GM04503 (cell line): ENCODE data around the gene ICE2.
"Not testable (repeated sequence)": the region's sequence is repeated elsewhere in the genome, so short reads cannot be mapped to it uniquely, and the experiment has no call there.

Experiments used
- DNase-seq: peaks from one replicate; pipeline ENCODE4 v3.0.0-alpha.2; 2012; ENCODE audit warnings: low read depth

ICE2 gene

GRCh38 chr15:60410350-60410749 lies 68.6 kb downstream of the ICE2 start:
- not testable (repeated sequence) for DNase-seq

GRCh38 chr15:60408463-60408981 lies 70.4 kb downstream of the ICE2 start:
- DNase-seq, result no peak

- DNase-seq, result peak; percentile 68
These were observed 71.5 kb downstream of the ICE2 start for GRCh38 chr15:60407415-60407805.

- no peak for DNase-seq
These were observed 72.2 kb downstream of the ICE2 start for GRCh38 chr15:60406513-60407414.

GRCh38 chr15:60405399-60405798 lies 73.5 kb downstream of the ICE2 start:
- no peak for DNase-seq

GRCh38 chr15:60404351-60404750 lies 74.6 kb downstream of the ICE2 start:
- DNase-seq, result not testable (repeated sequence)

- no peak for DNase-seq
These were observed 78.0 kb downstream of the ICE2 start for GRCh38 chr15:60400944-60401343.

GRCh38 chr15:60399931-60400330 lies 79.0 kb downstream of the ICE2 start:
- no peak for DNase-seq

- DNase-seq, result no peak
These were observed 79.6 kb downstream of the ICE2 start for GRCh38 chr15:60399246-60399915.

- DNase-seq, result no peak
These were observed 81.0 kb downstream of the ICE2 start, which contains the start of gene ANXA2 for GRCh38 chr15:60397772-60398445. TSS of gene ANXA2 (minus strand) at chr15:60397986. CDS start at chr15:60386075, 11,911 bp downstream.

GRCh38 chr15:60396958-60397771 lies 81.8 kb downstream of the ICE2 start:
- DNase-seq, result no peak

GRCh38 chr15:60396560-60396957 lies 82.4 kb downstream of the ICE2 start:
- DNase-seq, result no peak

GRCh38 chr15:60396100-60396499 lies 82.8 kb downstream of the ICE2 start:
- no peak for DNase-seq

GRCh38 chr15:60395276-60396011 lies 83.5 kb downstream of the ICE2 start:
- no peak for DNase-seq

- no peak for DNase-seq
These were observed 84.2 kb downstream of the ICE2 start for GRCh38 chr15:60394689-60395097.

GRCh38 chr15:60392986-60393790 lies 85.8 kb downstream of the ICE2 start:
- peak; percentile 97 for DNase-seq

- peak; percentile 69 for DNase-seq
These were observed 86.3 kb downstream of the ICE2 start for GRCh38 chr15:60392601-60392985.

GRCh38 chr15:60391722-60392315 lies 87.1 kb downstream of the ICE2 start:
- DNase-seq, result no peak

- peak; percentile 80 for DNase-seq
These were observed 88.0 kb downstream of the ICE2 start for GRCh38 chr15:60390871-60391501.
